Cerebellar nuclear complex (tissue), 1 donor: ENCODE data around the gene SHC2.

ENCODE experiments used
- DNase-seq, 2 experiments: peaks; one replicate each; lab custom pipeline; 2025; lab: John Stamatoyannopoulos, UW

The SHC2 gene

GRCh38 chr19:372306-372890, 88.4 kb downstream of the SHC2 start:
- no peak for DNase-seq

GRCh38 chr19:371501-372168, 89.2 kb downstream of the SHC2 start:
- DNase-seq = no peak

- no peak for DNase-seq
Observed at GRCh38 chr19:370641-371330, 90.0 kb downstream of the SHC2 start.

- DNase-seq = no peak
Observed at GRCh38 chr19:369876-370275, 91.0 kb downstream of the SHC2 start.

- DNase-seq = no peak
Observed at GRCh38 chr19:369256-369655, 91.6 kb downstream of the SHC2 start.

- DNase-seq = no peak
Observed at GRCh38 chr19:368630-369024, 92.2 kb downstream of the SHC2 start.

GRCh38 chr19:367963-368629, 92.7 kb downstream of the SHC2 start:
- no peak for DNase-seq

GRCh38 chr19:367561-367960, 93.3 kb downstream of the SHC2 start:
- DNase-seq = no peak

- DNase-seq = no peak
Observed at GRCh38 chr19:366951-367350, 93.9 kb downstream of the SHC2 start.
